ENCODE data around the gene OR2T11.

- no peak for TF ChIP-seq POLR2A (IDR thresholded peaks at IDR 0.05)
- no peak for TF ChIP-seq CTCF (IDR thresholded peaks at IDR 0.05)
These were observed 3.4 kb downstream of the OR2T11 start for GRCh38 chr1:248631354-248632008.

Measured in testis (tissue), 2 donors.